DMS 273 (cell line): ENCODE measurements around the gene PTPRN2.

Experiments
- DNase-seq: peaks from one replicate; lab custom pipeline; 2025; ENCODE audit not compliant: unreplicated experiment; lab: John Stamatoyannopoulos, UW

Gene PTPRN2

GRCh38 chr7:158556721-158557440 is 30.7 kb downstream of the PTPRN2 start:
- no peak for DNase-seq

- no peak for DNase-seq
These were observed 32.5 kb downstream of the PTPRN2 start for GRCh38 chr7:158555034-158555520.

GRCh38 chr7:158550886-158551452 is 36.7 kb downstream of the PTPRN2 start:
- DNase-seq, result no peak

- DNase-seq, result no peak
These were observed 37.3 kb downstream of the PTPRN2 start for GRCh38 chr7:158550394-158550700.

GRCh38 chr7:158549616-158550393 is 37.8 kb downstream of the PTPRN2 start:
- DNase-seq, result peak; percentile 90

- DNase-seq, result no peak
These were observed 38.4 kb downstream of the PTPRN2 start for GRCh38 chr7:158549176-158549615.

- DNase-seq, result no peak
These were observed 38.9 kb downstream of the PTPRN2 start for GRCh38 chr7:158548726-158549125.

- DNase-seq, result no peak
These were observed 39.8 kb downstream of the PTPRN2 start for GRCh38 chr7:158547817-158548216.

GRCh38 chr7:158546626-158547025 is 41.0 kb downstream of the PTPRN2 start:
- no peak for DNase-seq

GRCh38 chr7:158546214-158546613 is 41.4 kb downstream of the PTPRN2 start:
- DNase-seq, result no peak

GRCh38 chr7:158544708-158545107 is 42.9 kb downstream of the PTPRN2 start:
- no peak for DNase-seq

- DNase-seq, result no peak
These were observed 43.8 kb downstream of the PTPRN2 start for GRCh38 chr7:158543840-158544239.

- no peak for DNase-seq
These were observed 44.7 kb downstream of the PTPRN2 start for GRCh38 chr7:158542651-158543566.

GRCh38 chr7:158541346-158542010 is 46.1 kb downstream of the PTPRN2 start:
- no peak for DNase-seq

GRCh38 chr7:158539711-158540146 is 47.9 kb downstream of the PTPRN2 start:
- no peak for DNase-seq

- DNase-seq, result no peak
These were observed 49.3 kb downstream of the PTPRN2 start for GRCh38 chr7:158538156-158538946.

- DNase-seq, result no peak
These were observed 50.1 kb downstream of the PTPRN2 start for GRCh38 chr7:158537516-158537882.

- DNase-seq, result no peak
These were observed 50.6 kb downstream of the PTPRN2 start for GRCh38 chr7:158536871-158537515.

- DNase-seq, result no peak
These were observed 52.5 kb downstream of the PTPRN2 start for GRCh38 chr7:158535079-158535478.
